Stimulated activated CD4-positive, alpha-beta T cell treated with anti-CD3 and anti-CD28 coated beads, TNF-alpha, amount 100 ng/mL, for 48 hours (primary cell): ENCODE measurements around the gene OR7A10.
"Not testable (repeated sequence)": the region's sequence is repeated elsewhere in the genome, so short reads cannot be mapped to it uniquely, and the experiment has no call there.

Source experiments
- DNase-seq, 3 donors: peaks; one replicate each; pipeline ENCODE4 v3.0.0-alpha.2; 2020; ENCODE audit warnings: low read depth in 3 of 3

Gene OR7A10

DNA sequence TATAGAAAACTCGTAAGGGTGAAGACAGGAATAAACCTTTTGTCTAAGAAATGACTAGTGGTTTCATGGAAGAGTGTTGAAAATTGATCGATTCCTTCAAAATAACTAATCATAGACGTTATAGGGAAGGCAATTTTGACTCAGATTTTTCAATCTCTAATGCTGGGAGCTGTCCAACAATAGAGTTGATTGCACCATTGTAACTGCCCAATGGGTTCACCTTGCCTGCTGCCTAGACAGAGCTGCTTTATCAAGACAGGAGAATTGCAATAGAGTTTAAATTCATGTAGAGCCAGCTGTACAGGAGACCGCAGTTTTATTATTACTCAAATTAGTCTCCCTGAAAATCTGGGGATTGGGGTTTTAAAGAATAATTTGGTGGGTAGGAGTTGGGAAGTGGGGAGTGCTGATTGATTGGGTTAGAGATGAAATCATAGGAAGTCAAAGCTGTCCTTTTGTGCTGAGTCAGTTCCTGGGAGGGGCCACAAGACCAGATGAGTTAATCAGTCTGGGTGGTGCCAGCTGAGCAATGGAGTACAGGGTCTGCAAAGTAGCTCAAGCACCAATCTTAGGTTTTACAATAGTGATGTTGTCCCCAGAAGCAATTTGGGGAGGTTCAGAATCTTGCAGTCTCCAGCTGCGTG, 53.5 kb downstream of the OR7A10 start:
- DNase-seq, result no peak

DNA sequence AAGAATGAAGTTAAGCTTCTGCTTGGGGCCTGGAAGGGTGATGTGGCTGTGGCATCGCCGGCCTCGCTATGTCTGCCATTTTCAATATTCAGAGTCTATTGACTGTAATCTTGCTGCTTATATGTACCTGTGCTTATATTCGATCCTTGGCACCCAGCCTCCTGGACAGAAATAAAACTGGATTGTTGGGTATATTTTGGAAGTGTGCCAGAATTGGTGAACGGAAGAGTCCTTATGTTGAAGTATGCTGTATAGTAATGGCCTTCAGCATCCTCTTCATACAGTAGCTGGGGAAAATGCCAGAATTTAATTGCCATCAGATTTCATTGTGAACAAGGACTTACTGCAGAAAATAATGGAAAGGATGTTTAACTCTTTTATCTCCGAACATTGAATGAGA, 56.5 kb downstream of the OR7A10 start:
- not testable (repeated sequence) for DNase-seq
